AG10803 (cell line): Measurements from ENCODE around the gene CDC25C.
"Not testable (repeated sequence)": the region's sequence is repeated elsewhere in the genome, so short reads cannot be mapped to it uniquely, and the experiment has no call there.

Source experiments
- DNase-seq: peaks from one replicate; pipeline ENCODE4 v3.0.0; 2010; ENCODE audit warnings: low read depth
- H3K4me3 ChIP-seq: 2 replicates; pipeline ENCODE4 v1.5.1; 2011; ENCODE audit warnings: mild to moderate bottlenecking, low read length, control low read depth
- CTCF ChIP-seq: conservative IDR thresholded peaks from 2 replicates; pipeline ENCODE4 v1.5.1; 2011; ENCODE audit warnings: mild to moderate bottlenecking, low read length, control low read depth, inconsistent platforms

The CDC25C gene

DNA sequence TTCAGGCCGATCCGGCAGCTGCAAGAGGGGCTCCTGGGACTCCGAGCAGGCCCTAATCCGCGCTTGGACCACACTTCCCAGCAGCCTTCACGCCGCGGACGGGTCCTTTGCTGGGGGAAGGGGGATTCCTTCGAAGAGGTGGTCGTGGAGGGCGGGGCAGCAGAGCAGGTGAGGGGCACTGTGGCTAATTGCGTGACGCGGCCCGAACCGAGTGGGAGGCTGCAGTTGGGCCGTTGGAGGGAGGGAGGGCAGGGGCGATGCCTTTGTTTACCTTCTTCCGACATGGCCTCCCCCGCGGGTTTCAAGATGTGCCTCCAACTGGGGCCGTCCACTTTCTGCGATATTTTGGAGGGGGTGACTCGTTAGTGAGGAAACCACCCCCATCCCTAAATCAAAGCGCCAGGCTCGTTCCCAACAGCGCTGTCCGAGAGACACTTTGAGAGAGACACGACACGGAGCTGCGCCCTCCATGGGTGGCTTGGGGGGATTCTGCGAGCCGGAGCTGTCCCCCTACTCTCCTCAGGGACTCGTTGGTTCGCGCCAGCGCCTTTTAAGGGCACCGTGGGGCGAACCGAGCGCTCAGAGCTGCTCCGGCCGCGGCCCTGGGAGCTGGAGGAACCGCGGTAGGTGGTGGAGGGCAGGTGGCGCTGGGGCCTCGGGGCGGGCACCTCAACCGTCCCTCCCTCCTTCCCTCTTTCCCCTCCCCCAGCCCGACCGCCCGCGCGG, 6.2 kb upstream of the CDC25C start, which contains the start of gene FAM53C:
Gene FAM53C (plus strand): TSS at position 582 of the 726 bp plus-strand sequence. CDS start 3,070 bp downstream, outside the sequence.
- peak; percentile 90 for DNase-seq
- peak within 1 kb of the TSS; percentile 95 for H3K4me3 ChIP-seq
- TF ChIP-seq CTCF = no peak

DNA sequence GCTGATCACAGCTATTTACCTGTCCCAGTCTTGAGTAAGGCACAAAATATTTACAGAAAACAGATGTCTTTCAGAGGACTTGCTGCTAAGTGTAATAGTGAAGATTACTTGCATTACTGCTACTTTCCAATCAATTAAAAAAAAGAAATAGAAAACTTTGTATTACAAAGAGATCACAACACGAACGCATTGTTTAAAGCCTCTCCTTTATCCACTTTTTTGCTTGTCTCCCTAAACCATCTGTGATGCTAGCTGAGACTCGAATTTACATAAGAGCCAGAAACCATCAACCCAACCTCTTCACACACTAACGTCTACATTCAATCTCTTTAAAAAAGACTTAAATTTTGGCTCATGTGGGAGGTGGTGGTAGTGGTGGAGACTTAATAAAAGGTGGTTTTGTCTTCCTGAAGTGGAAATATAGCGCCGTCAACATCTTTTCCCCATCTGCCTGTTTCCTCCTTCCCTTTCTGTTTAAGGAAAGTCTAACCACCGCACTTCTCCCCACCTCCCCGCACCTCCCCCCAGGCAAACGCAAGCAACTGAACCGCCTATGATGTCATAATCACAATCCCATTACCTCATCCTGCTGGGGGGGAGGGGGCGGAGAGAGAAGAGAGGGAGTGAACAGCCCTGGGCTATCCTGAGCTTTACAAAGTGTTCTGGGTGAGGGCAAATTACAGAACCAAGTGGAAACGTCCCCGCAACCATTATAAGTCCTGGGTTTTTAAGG, 5.5 kb upstream of the CDC25C start:
- no peak for TF ChIP-seq CTCF
- peak overlapping the region; percentile 95 for H3K4me3 ChIP-seq
- peak; percentile 74 for DNase-seq

- DNase-seq = no peak
- no peak overlapping the region for H3K4me3 ChIP-seq
- TF ChIP-seq CTCF = no peak
Observed at GRCh38 chr5:138334867-138335447, 3.4 kb upstream of the CDC25C start.

GRCh38 chr5:138330813-138331448, 673 bp downstream of the CDC25C start:
- peak overlapping the region; percentile 87 for H3K4me3 ChIP-seq
- no peak for TF ChIP-seq CTCF
- DNase-seq = no peak

GRCh38 chr5:138318211-138318610, 13.4 kb downstream of the CDC25C start:
- H3K4me3 ChIP-seq, DNase-seq: not testable (repeated sequence)

DNA sequence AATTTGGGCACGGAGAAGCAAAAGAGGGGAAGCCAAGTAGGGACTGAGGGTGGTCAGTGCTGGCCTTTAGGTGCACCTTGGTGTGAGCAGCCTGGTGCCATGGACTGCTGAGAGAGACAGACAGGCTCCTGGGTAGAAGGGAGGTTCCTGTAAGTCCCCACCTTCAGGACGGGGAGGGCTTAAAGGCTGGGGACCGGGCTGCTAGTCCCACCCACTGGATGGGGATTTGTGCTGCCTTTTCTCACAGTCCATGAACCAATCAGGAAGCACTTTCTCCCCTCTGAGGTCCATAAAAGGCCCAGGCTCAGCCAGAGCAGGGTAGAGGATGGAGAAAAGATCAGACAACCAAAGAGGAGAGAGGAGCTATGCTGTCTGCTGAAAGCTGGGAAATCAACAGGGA, 15.2 kb downstream of the CDC25C start:
- DNase-seq = no peak
- H3K4me3 ChIP-seq = no peak overlapping the region
- no peak for TF ChIP-seq CTCF

DNA sequence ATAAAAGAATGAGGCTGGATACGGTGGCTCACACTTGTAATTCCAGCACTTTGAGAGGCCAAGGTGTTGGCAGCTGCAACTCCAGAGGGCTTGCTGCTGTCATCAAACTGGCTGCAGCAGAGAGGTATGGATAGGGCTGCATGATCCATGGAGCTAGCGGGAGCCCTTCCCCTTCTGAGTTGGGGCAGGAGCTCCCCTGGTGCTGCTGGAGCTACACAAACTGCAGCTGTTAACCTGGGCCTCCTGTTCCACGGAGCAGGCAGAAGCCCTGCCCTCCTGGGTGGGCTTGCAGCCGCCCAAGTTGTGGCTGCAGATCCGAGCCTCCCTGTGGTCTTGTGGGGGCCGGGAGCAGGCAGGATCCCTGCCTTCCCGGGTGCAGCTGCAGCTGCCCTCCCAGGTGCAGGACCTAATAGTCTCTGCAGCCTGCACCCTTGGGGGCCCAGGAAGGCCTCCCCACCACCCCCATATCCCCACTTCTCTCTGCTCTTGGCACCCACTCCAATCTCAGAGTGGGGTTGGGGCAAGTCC, 15.8 kb downstream of the CDC25C start:
- no peak for DNase-seq
- no peak for TF ChIP-seq CTCF

More for the DNA sequence above, 15.8 kb downstream of the CDC25C start:
- no peak overlapping the region for H3K4me3 ChIP-seq
